Stimulated activated CD4-positive, alpha-beta T cell treated with anti-CD3 and anti-CD28 coated beads, Interleukin-15, amount 100 ng/mL, for 24 hours (primary cell): ENCODE data around the gene FAM240A.

Experiments used
- DNase-seq: peaks from one replicate; pipeline ENCODE4 v3.0.0-alpha.2; 2020

The FAM240A gene

DNA sequence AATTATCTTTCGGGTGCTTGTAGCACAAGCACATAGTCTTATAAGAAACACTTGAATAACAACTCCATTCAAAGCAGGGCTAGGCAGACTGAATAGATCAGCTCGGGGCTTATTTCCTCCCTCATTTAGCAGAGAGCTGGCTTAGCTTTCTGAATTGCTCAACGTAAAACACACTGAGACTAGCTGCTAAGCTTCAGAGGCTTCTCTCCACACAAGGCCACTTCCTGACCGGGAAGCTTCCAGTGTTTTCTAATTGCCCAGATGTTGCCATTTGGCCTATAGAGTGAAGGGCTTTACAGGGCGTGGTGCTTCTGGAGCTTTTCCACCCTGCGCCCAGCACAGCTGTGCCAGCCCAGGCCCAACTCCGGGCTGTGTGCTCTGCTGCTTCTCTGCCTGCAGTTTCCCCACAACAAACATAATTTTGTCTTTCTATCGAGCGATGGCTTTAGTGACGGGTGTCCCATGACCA is 16.6 kb downstream of the FAM240A start:
- no peak for DNase-seq

GRCh38 chr3:46629551-46630517 is 17.5 kb downstream of the FAM240A start:
- DNase-seq, result peak; percentile 86

GRCh38 chr3:46632792-46633191 is 20.5 kb downstream of the FAM240A start:
- no peak for DNase-seq

DNA sequence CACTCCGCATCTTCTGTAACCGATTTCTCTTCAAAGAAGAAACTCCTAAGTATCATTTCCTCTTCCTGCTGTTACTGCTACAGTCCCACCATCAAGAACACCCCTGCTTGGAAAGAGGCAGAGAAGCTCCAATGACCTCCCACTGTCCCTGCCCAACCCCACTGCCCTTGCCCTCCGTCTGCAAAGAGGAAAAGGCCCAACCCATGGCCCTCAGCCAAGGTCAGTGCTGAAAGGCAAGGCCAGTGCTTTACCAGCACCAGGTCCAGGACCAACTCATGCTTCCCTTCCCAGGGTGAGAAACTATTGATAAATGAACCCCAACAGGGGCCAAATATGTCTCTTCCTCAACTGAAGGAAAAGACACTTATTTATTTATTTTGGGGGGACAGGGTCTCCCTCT is 22.5 kb downstream of the FAM240A start:
- DNase-seq, result no peak

DNA sequence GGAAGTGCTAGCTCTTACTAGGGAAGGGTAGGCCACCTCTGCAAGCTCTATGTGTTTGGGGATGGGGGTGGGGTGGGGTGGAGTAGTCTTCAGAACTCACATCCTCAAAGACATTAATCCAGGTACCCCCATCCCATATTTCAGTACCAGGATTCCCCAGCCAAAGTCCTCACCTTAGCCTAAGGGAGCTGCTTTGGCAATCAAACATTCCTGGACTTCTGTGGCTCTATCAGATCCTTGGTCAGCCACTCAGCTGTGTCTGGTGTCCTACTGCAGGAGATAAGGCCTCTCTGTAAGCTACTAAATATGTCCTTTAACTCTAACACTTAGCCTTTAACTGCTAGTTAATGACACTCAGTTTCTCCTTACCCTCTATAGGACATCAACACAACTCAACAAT is 26.9 kb downstream of the FAM240A start:
- DNase-seq, result no peak

DNA sequence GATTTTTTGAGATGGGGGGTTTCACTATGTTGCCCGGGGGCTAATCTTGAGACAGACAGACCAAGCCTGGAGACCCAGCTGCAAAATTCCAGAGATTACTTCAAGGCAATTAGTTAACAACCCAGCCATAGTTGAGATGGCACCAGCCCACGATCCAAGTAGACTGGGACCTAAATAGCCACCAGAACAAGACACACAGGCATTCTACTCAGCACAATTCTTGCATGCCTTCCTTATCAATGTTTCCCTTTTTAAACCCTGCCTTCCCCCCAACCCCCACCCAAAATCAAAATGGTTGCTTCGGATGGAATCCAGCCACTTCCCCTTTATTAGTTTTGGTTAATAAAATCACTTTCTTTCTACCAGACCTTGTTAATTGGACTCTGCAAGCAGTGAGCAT is 28.6 kb downstream of the FAM240A start:
- DNase-seq, result no peak

DNA sequence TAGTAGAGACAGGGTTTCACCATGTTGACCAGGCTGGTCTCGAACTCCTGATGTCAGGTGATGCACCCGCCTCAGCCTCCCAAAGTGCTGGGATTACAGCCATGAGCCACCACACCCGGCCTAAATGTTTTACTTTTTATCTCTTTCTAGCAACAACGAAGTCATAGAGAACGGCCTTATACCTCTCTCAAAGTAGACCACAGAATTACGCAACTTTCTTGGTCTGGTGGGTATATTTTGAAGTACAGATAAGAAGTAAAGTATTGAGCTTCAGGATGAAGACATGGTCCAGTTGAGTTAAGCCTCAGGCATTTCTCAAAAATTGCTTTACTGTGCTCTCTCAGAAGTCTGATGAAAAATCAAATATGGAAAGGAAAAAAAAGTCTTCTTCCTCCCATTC is 30.6 kb downstream of the FAM240A start:
- DNase-seq, result no peak

- no peak for DNase-seq
Measured at GRCh38 chr3:46643701-46644100, 31.4 kb downstream of the FAM240A start.

GRCh38 chr3:46646700-46647099 is 34.4 kb downstream of the FAM240A start:
- DNase-seq, result no peak

GRCh38 chr3:46648096-46648495 is 35.8 kb downstream of the FAM240A start:
- no peak for DNase-seq

- DNase-seq, result no peak
Measured at GRCh38 chr3:46649436-46649835, 37.1 kb downstream of the FAM240A start.

DNA sequence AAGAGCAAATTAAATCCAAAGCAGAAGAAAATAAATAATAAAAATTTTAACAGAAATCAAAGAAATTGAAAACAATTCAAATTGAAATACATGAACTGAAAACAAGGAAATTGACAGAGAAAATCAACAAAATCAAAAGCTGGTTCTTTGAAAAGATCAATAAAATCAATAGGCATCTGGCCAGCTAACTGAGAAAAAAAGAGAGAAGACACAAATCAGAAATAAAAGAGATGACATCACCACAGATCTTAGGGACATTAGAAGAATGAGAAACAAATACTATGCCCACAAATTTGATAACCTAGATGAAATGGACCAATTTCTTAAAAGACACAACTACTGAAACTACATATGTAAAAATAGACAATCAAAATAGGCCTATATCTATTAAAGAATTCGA is 38.8 kb downstream of the FAM240A start:
- no peak for DNase-seq

DNA sequence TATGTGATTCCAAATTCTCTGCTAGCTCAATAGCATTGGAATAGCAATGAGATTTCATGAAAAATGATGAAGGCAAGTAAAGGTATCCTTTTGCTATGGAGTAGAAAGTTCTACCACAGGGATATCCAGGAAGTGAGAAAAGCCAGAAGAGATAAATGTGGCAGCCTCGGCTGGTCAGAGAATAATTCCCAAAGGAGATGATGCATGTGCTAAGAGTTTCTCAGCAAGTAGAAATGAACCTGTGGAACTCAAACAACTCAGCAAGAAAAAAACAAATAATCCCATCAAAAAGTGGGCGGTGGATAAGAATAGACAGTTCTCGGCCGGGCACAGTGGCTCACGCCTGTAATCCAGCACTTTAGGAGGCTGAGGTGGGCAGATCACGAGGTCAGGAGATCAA is 42.9 kb downstream of the FAM240A start:
- DNase-seq, result no peak

DNA sequence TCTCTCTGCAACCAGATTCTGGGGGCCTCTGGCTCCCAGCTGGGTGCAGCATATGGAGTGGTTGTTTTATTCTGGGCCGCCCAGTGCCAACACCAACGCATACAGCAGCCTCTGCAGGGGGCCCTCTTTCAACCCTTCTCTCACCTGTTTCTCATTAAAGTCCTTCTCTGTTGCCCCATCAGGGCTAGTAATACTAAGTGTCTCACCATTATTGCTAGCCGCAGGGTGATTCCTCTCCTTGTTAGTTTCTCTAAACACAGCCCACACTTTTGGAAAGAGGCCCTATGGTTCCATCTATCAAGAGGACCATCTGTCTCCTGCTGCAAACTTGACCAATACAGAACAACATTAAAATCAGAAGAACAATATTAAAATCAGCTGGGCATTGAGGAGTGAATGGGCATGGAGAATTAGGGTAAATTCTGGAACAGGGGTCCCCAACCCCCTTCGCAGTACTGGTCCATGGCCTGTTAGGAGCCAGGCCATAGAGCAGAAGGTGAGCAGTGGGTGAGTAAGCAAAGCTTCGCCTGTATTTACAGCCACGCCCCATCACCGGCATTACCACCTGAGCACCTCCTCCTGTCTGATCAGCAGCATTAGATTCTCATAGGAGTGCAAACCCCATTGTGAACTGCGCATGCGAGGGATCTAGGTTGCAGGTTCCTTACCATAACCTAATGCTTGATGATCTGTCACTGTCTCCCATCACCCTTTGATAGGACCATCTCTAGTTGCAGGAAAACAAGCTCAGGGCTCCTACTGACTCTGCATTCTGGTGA is 44.6 kb downstream of the FAM240A start:
- DNase-seq, result no peak

DNA sequence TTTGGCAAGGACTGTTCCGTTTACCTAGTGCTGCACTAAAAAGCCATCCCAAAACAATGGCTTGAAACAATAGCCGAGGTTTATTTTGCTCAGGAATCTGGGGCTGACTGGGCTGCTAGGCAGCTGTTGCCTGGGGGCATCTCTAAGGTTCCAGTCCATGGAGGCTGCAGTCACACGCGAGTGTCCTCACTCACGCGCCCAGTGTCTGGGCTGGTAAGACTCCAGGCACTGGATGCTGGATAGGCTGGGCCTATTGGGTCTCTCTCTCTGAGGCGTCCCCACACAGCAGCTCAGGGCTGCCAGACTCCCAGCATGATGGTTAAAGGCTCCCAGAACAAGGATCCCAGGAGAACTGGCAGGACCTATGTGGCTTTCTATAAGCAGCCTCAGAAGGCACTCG is 47.0 kb downstream of the FAM240A start:
- DNase-seq, result no peak

DNA sequence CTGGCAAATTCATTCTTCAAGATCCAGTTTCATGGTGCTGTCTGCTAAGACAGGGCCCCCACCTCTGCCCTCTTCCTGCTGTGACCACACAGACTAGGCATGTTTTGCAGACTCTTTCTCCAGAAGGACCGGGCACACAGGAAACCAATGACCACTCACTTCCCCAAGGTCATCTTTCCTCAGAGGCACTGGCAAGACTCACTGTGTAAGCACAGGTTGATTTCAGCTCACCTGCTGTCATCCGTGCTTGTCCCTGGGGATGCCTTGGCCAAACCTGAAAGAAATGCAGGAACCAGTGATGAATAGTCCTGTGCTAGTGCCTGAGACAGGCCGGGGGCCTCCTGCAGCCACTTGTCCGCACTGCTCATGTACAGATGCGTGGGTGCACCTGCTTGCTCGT is 47.7 kb downstream of the FAM240A start:
- DNase-seq, result no peak

DNA sequence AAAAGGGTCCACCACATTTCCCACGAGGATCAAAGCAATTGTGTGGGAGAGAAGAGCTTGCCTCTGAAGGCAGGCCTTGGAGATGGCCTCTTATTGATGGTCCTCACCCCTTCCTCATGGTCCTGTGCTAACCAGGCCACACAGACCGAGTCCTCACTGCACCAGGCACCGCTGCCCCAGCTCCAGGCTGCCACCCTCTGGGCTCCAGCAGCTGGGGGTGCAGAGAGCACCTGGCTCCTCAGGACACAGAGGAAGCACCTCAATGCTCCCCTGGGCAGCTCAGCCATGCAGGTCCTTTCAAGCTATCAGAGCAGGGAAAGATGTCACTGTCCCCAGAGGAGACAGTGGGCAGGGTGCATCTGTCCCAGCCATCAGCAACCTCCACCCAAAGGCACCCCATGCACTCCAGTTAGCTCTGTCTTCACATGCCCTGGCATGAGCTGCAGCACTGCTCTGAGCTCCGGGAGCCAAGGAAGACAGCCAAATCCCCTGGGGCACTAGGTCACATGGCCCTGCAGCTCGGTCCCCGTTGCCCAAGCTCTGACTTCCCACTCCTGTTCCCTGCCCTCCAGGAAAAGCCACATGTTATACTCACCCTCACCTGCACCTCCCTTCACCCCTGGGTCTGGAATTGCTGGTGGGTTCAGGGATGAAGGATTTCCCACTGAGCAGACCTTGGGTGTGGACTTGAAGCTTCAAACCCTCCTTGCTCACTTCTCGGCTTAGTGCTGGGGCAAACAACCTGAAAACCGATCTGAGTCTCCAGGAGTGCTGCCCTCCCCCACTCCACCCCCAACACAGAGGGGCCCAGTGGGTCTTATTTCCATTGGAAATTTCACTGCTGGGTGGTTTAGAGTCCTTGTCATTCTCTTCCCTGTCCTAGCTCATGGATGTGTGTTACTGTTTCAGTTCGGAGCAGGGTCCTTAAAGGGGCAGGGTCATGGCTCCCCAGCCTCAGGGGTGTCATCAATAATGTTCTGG is 48.5 kb downstream of the FAM240A start:
- DNase-seq, result no peak

DNA sequence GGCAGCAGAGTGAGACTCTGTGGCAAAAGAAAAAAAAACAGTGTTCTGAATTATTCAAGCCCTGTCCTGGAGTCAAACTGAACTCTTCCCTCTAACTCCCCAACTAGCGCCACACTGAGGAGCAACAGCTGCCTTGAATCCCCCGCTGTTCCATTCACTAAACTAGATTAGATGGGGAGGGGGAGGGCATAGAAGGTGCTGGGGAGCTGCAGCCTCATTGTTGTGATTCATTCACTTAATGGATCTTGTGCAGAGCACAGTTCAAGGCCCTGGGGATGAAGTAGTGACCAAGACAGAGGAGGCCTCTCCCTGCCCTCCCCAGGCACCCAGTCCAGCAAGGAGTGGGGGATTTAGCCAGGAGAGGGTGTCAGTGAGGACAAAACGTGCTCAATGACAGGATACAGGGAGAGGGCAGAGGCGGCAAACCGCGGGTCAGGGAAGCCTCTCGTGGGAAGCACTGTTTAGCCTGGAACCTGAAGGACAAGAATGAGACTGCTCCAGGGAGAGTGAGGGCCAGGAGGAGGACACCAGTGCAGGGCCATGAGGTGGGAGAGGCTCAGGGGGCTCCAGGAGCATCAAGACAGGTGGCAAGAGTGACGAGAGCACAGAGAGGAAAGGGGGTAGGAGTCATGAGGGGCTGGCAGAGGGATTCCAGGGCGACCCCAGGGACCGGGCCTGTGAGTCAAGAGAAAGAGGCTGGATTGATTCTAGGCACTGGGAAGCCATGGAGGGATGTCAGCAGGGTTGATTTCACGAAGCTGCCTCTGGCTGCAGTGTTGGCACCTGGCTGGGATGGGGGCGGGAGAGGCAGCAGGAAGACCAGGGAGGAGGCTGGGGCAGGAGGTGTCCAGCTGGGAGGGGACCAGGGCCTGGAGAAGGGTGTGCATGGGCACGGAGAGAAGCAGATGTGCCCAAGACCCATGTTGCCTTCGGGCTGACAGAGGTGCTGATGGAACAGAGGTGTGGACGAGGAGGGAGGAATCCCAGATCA is 49.7 kb downstream of the FAM240A start:
- no peak for DNase-seq

GRCh38 chr3:46662771-46663551 is 50.6 kb downstream of the FAM240A start:
- DNase-seq, result no peak

DNA sequence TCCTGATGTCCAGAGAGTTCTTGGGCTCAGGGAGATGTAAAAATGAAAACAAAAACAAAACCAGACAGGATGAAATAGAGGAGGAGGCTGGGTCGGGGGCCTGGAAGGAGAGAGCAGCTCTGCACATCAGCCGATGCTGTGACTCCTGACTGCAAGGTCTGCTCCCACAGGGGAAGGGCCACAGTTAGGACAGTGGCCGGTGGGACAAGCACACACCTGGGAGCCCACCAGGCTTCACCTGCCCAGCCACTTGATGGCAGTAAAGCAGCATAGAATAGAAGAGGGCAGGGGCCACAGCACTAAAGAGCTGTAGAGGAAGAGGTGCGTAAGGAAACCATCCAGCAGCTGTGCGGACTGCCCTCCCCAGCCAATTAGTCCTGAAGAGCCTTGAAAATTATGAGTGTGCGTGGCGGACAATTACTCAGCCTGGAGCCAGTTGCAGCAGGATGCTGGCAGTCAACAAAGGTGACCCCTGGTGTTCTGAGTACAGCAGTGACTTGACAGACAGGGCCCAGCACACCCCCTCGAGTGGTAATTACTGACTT is 51.3 kb downstream of the FAM240A start:
- no peak for DNase-seq
